Caco-2 (cell line): ENCODE measurements around the gene SIRT2. TPM values are rescaled to one million over a fixed set of nuclear protein-coding genes. Genes with fewer than 3 reads are reported as not detected.
"Not testable (repeated sequence)": the region's sequence is repeated elsewhere in the genome, so short reads cannot be mapped to it uniquely, and the experiment has no call there.

Experiments
- BruUV-seq: library from RNA; stranded (reverse); fragments of 400-500 nt; replicated peaks from 2 replicates; lab custom pipeline; 2021; lab: Mats Ljungman, UMichigan
- CTCF ChIA-PET: fragments of 300-600 bp; sonication (Branson Sonifier 250); formaldehyde crosslinking; loops from one replicate; lab custom pipeline; 2022; ENCODE audit warnings: antibody characterized with exemption; lab: Charles Lee
- POLR2A ChIA-PET: fragments of 300-600 bp; sonication (Branson Sonifier 250); formaldehyde crosslinking; loops from one replicate; lab custom pipeline; 2022; ENCODE audit warnings: antibody characterized with exemption; lab: Charles Lee
- DNase-seq, 2 experiments: peaks; one replicate each; pipeline versions ENCODE4 v3.0.0 to v3.0.0-alpha.2; 2020 to 2022
- H3K27me3 ChIP-seq: replicated peaks from 2 replicates; pipeline ENCODE4 v1.6.0; 2011; ENCODE audit warnings: low read length; ENCODE audit not compliant: control insufficient read depth, insufficient read depth
- H3K36me3 ChIP-seq: 2 replicates; pipeline ENCODE4 v1.5.1; 2011; ENCODE audit warnings: low read length; ENCODE audit not compliant: control insufficient read depth, insufficient read depth
- H3K4me1 ChIP-seq: fragments of 250-450 bp; sonication (Bioruptor Pico); 2 replicates; pipeline ENCODE4 v1.5.1; 2020; ENCODE audit warnings: mild to moderate bottlenecking
- H3K4me3 ChIP-seq: 2 replicates; pipeline ENCODE4 v1.5.1; 2011; ENCODE audit warnings: low read depth, mild to moderate bottlenecking, control low read depth, low read length
- H3K9me3 ChIP-seq: fragments of 250-450 bp; sonication (Bioruptor Pico); 2 replicates; pipeline ENCODE4 v1.5.1; 2020; ENCODE audit warnings: mild to moderate bottlenecking, moderate library complexity
- H3K27ac Mint-ChIP-seq: one replicate; pipeline ENCODE4 v1.8.0; 2022; ENCODE audit warnings: mixed read lengths; ENCODE audit not compliant: unreplicated experiment
- H3K27me3 Mint-ChIP-seq: one replicate; pipeline ENCODE4 v1.8.0; 2022; ENCODE audit warnings: mixed read lengths; ENCODE audit not compliant: insufficient read depth, unreplicated experiment
- H3K36me3 Mint-ChIP-seq: one replicate; pipeline ENCODE4 v1.8.0; 2022; ENCODE audit warnings: mild to moderate bottlenecking, mixed read lengths; ENCODE audit not compliant: insufficient read depth, unreplicated experiment
- H3K4me1 Mint-ChIP-seq: one replicate; pipeline ENCODE4 v1.8.0; 2022; ENCODE audit warnings: low read depth, mixed read lengths; ENCODE audit not compliant: unreplicated experiment
- H3K4me3 Mint-ChIP-seq: one replicate; pipeline ENCODE4 v1.8.0; 2022; ENCODE audit warnings: mild to moderate bottlenecking, moderate library complexity, mixed read lengths; ENCODE audit not compliant: unreplicated experiment
- H3K9me3 Mint-ChIP-seq: one replicate; pipeline ENCODE4 v1.8.0; 2022; ENCODE audit warnings: mixed read lengths; ENCODE audit not compliant: unreplicated experiment
- intact Hi-C: fragments of 100-400 bp; cut with micrococcal nuclease; formaldehyde crosslinking; loops from one replicate; pipeline ENCODE4 v1.10.0; 2022; ENCODE audit not compliant: unreplicated experiment
- total RNA-seq: library from RNA; stranded (reverse); gene quantifications from 2 replicates; pipeline ENCODE4 v1.2.3, GENCODE V29; 2022
- TF ChIP-seq, protein P1 (sequence below), 2 experiments: fragments of 200-600 bp in 1 of 2; IDR thresholded peaks; 1 replicate in 1 of 2; 2 replicates in 1 of 2; pipeline versions ENCODE4 v1.5.1 to v1.8.0; 2011 to 2022; ENCODE audit warnings: antibody characterized with exemption in 1 of 2, control low read depth in 1 of 2, inconsistent platforms in 1 of 2, low read depth in 1 of 2, low read length in 1 of 2, mild to moderate bottlenecking in 1 of 2, moderate library complexity in 1 of 2; ENCODE audit not compliant: insufficient read depth in 1 of 2, severe bottlenecking in 1 of 2, unreplicated experiment in 1 of 2

Gene SIRT2
- total RNA-seq, 1 experiment from 2014 or later, result 33.3 TPM

DNA sequence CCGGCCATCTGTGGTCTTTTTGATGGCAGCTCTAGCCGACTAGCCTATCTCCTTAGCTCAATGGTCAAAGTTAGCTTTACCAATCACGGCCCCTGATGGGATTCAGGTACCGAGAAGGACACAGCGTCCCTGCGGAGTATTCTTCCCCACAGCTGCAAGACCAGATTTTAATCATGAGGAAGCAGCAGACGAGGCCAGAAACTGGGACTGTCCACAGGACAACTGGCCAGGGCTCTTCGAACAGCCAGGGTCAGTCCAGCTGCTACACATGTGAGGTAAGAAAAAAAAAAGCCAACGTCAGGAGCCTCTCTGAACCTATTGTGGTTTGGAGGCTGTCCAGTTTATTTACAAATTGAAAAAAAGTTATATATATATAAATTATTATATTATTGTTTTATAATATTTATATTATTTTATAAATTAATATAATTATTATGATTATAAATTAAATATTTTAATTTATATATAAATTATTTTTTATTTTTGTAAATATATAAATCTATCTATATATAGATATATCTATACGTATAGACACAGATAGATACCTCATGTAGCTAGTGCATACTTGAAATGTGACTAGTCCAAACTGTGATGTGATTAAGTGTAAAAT is 32.1 kb downstream of the SIRT2 start:
- H3K9me3 ChIP-seq, result no peaks in the 10 kb centered on the region
- Mint-ChIP-seq H3K27me3 (no peaks in the 10 kb centered on the region), H3K9me3 (no peaks in the 10 kb centered on the region), H3K27ac (no peak overlapping the region), H3K4me3 (no peak overlapping the region), H3K4me1 (peaks cover 5% of the 10 kb centered on the region), H3K36me3 (no peaks in the 10 kb centered on the region)
- no peaks in the 10 kb centered on the region for H3K27me3 ChIP-seq
- no peak overlapping the region for H3K4me3 ChIP-seq
- DNase-seq, result no peak
- TF ChIP-seq, protein P1, sequence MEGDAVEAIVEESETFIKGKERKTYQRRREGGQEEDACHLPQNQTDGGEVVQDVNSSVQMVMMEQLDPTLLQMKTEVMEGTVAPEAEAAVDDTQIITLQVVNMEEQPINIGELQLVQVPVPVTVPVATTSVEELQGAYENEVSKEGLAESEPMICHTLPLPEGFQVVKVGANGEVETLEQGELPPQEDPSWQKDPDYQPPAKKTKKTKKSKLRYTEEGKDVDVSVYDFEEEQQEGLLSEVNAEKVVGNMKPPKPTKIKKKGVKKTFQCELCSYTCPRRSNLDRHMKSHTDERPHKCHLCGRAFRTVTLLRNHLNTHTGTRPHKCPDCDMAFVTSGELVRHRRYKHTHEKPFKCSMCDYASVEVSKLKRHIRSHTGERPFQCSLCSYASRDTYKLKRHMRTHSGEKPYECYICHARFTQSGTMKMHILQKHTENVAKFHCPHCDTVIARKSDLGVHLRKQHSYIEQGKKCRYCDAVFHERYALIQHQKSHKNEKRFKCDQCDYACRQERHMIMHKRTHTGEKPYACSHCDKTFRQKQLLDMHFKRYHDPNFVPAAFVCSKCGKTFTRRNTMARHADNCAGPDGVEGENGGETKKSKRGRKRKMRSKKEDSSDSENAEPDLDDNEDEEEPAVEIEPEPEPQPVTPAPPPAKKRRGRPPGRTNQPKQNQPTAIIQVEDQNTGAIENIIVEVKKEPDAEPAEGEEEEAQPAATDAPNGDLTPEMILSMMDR (IDR thresholded peaks at IDR 0.05; ENCODE audit: insufficient read depth in 1 of 2, low read depth in 1 of 2, low read length in 1 of 2, severe bottlenecking in 1 of 2, unreplicated experiment in 1 of 2), result no peak
- intact Hi-C loops, result no loop called here
- no TSS peak for BruUV-seq
- ChIA-PET CTCF (interaction anchor here (0.5 kb wide), 1 partner anchor 18 kb away, joined by 3 read pairs; no protein-coding TSS in a partner anchor), POLR2A (interaction anchor here (0.6 kb wide), 1 partner anchor 16 kb away, joined by 5 read pairs; no protein-coding TSS in a partner anchor)
- peaks cover 6% of the 10 kb centered on the region for H3K4me1 ChIP-seq
- no peaks in the 10 kb centered on the region for H3K36me3 ChIP-seq

DNA sequence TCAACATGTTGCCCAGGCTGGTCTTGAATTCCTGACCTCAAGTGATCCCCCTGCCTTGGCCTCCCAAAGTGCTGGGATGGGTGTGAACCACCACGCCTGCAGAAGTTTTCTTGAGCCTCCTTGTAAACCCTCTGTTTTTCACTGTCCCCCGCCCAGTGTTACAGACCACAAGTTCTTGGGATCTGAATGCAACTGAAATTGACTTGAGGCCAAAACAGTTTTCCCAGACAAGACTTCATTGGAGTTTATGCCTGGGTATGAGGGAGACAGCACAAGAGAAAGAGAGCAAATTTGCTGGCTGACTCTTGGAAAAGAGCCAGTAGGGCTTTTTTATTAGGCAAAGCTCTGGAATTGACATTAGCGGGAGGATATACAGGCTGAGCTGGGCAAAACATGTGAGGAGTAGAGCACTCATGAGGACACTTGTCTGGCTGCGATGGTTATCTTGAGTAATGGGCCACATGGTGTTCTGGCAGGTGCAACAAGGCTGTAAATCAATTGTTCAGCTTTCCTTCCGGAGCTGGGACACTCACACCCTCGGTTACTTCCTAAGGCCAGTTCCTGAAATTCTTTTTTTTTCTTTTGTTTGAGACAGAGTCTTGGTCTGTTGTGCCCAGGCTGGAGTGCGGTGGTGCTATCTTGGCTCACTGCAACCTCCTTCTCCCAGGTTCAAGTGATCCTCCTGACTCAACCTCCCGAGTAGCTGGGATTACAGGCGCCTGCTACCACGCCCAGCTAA is 36.9 kb downstream of the SIRT2 start:
- no TSS peak for BruUV-seq
- Mint-ChIP-seq H3K36me3 (peaks cover 5% of the 10 kb centered on the region), H3K27me3 (no peaks in the 10 kb centered on the region), H3K4me1 (peaks cover 30% of the 10 kb centered on the region), H3K27ac (peak overlapping the region; percentile 46), H3K4me3 (no peak overlapping the region), H3K9me3 (no peaks in the 10 kb centered on the region)
- Histone ChIP-seq H3K27me3 (no peaks in the 10 kb centered on the region), H3K4me3 (no peak overlapping the region), H3K4me1 (peaks cover 42% of the 10 kb centered on the region), H3K36me3 (no peaks in the 10 kb centered on the region), H3K9me3 (no peaks in the 10 kb centered on the region)
- intact Hi-C loops, result no loop called here
- TF ChIP-seq, protein P1 (IDR thresholded peaks at IDR 0.05; ENCODE audit: insufficient read depth in 1 of 2, low read depth in 1 of 2, low read length in 1 of 2, severe bottlenecking in 1 of 2, unreplicated experiment in 1 of 2), result no peak
- ChIA-PET POLR2A (interaction anchor here (1.3 kb wide), 1 partner anchor 13 kb away, joined by 3 read pairs; no protein-coding TSS in a partner anchor), CTCF (interaction anchor here (0.5 to 1.2 kb wide), 3 partner anchors 25 to 139 kb away, joined by 3 to 8 read pairs (median 4); no protein-coding TSS in a partner anchor)
- DNase-seq, result no peak

DNA sequence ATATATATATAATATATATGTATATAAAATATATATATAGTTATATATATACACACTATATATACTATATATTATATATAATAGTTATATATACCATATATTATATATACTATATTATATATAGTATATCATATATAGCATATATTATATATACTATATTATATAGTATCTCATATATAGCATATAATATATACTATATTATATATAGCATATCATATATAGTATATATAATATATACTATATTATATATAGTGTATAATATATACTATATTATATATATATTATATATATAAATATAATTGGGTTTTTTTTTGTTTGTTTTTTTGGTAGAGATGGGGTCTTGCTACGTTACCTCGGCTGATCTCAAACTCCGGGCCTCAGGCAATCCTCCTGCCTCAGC is 38.0 kb downstream of the SIRT2 start:
- no peak overlapping the region for H3K4me3 ChIP-seq
- H3K36me3 ChIP-seq, result no peaks in the 10 kb centered on the region
- CTCF ChIA-PET, result interaction anchor here (0.6 to 1.6 kb wide), 2 partner anchors 69 to 353 kb away, joined by 3 to 7 read pairs; partner anchors contain the start of genes MRPS12 and SARS2
- no TSS peak for BruUV-seq
- POLR2A ChIA-PET, result interaction anchor here (0.6 to 0.7 kb wide), 2 partner anchors 12 to 113 kb away, joined by 5 to 6 read pairs; no protein-coding TSS in a partner anchor
- H3K4me1 Mint-ChIP-seq, result peaks cover 39% of the 10 kb centered on the region
- H3K9me3 Mint-ChIP-seq, result no peaks in the 10 kb centered on the region
- no peak overlapping the region for H3K4me3 Mint-ChIP-seq
- intact Hi-C loops, result no loop called here
- H3K27me3 ChIP-seq, result no peaks in the 10 kb centered on the region
- DNase-seq, result no peak
- H3K27me3 Mint-ChIP-seq, result no peaks in the 10 kb centered on the region
- H3K9me3 ChIP-seq, result no peaks in the 10 kb centered on the region
- peaks cover 14% of the 10 kb centered on the region for H3K36me3 Mint-ChIP-seq
- H3K4me1 ChIP-seq, result peaks cover 47% of the 10 kb centered on the region
- H3K27ac Mint-ChIP-seq, result no peak overlapping the region
- TF ChIP-seq, protein P1 (IDR thresholded peaks at IDR 0.05; ENCODE audit: insufficient read depth in 1 of 2, low read depth in 1 of 2, low read length in 1 of 2, severe bottlenecking in 1 of 2, unreplicated experiment in 1 of 2), result no peak

DNA sequence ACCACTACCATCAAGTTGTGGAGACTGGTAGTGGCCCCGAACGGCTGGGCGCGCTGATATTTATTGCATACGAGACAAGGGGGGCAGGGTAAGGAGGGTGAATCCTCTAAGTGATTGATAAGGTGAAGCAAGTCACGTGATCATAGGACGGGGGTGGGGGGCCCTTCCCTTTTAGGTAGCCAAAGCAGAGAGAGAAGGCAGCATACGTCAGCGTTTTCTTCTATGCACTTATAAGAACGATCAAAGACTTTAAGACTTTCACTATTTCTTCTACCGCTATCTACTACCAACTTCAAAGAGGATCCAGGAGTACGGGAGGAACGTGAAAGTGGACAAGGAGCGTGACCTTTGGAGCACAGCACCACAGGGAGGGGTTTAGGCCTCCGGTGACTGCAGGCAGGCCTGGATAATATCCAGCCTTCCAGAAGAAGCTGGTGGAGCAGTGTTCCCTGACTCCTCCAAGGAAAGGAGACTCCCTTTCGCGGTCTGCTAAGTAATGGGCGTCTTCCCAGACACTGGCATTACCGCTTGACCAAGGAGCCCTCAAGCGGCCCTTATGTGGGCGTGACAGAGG is 39.7 kb downstream of the SIRT2 start:
- H3K4me3 ChIP-seq, result peak overlapping the region; percentile 15
- H3K27ac Mint-ChIP-seq, result peak overlapping the region; percentile 34
- H3K9me3 ChIP-seq, H3K27me3 ChIP-seq, H3K9me3 Mint-ChIP-seq, H3K36me3 ChIP-seq, intact Hi-C loops, H3K27me3 Mint-ChIP-seq, BruUV-seq: not testable (repeated sequence)
- peak overlapping the region; percentile 44 for H3K4me3 Mint-ChIP-seq
- POLR2A ChIA-PET, result interaction anchor here (0.6 kb wide), 2 partner anchors 11 to 1422 kb away, joined by 3 read pairs; no protein-coding TSS in a partner anchor
- peak; percentile 74 to 88 for DNase-seq
- H3K36me3 Mint-ChIP-seq, result peaks cover 14% of the 10 kb centered on the region
- peaks cover 47% of the 10 kb centered on the region for H3K4me1 ChIP-seq
- H3K4me1 Mint-ChIP-seq, result peaks cover 39% of the 10 kb centered on the region
- CTCF ChIA-PET, result interaction anchor here (1.1 to 1.6 kb wide), 2 partner anchors 28 to 71 kb away, joined by 3 to 7 read pairs; partner anchors contain the start of genes MRPS12 and SARS2
